PC-9 (cell line): Measurements from ENCODE around the gene WDR26. TPM values are rescaled to one million over a fixed set of nuclear protein-coding genes. Genes with fewer than 3 reads are reported as not detected.

ENCODE experiments used
- BruUV-seq: library from RNA; stranded (reverse); fragments of 400-500 nt; replicated peaks from 2 replicates; lab custom pipeline; 2021; lab: Mats Ljungman, UMichigan
- CTCF ChIA-PET: fragments of 300-600 bp; sonication (Branson Sonifier 250); formaldehyde crosslinking; loops from one replicate; lab custom pipeline; 2022; ENCODE audit warnings: antibody characterized with exemption; lab: Charles Lee
- POLR2A ChIA-PET: fragments of 300-600 bp; sonication (Branson Sonifier 250); formaldehyde crosslinking; loops from one replicate; lab custom pipeline; 2022; ENCODE audit warnings: antibody characterized with exemption; ENCODE audit not compliant: unreplicated experiment; lab: Charles Lee
- DNase-seq, 2 experiments: peaks; one replicate each; pipeline versions ENCODE4 v3.0.0 to v3.0.0-alpha.2; 2015 to 2022; ENCODE audit warnings: mixed read lengths in 1 of 2
- H2AFZ ChIP-seq: fragments of 200-600 bp; sonication (generic); 2 replicates; pipeline ENCODE4 v1.8.1; 2017; ENCODE audit warnings: antibody characterized with exemption
- H3F3A ChIP-seq: fragments of 200-600 bp; sonication (generic); 2 replicates; pipeline ENCODE4 v1.8.1; 2017; ENCODE audit warnings: antibody characterized with exemption, mild to moderate bottlenecking, low read depth; ENCODE audit not compliant: insufficient read depth
- H3K27ac ChIP-seq: fragments of 200-600 bp; sonication (generic); 2 replicates; pipeline ENCODE4 v1.6.1; 2016; ENCODE audit warnings: mixed run types
- H3K27me3 ChIP-seq: fragments of 200-600 bp; sonication (generic); 2 replicates; pipeline ENCODE4 v1.6.1; 2016; ENCODE audit warnings: low read depth, mixed run types; ENCODE audit not compliant: insufficient read depth
- H3K36me3 ChIP-seq: fragments of 200-600 bp; sonication (generic); 2 replicates; pipeline ENCODE4 v1.6.1; 2016; ENCODE audit warnings: low read depth, mixed run types
- H3K4me1 ChIP-seq: fragments of 200-600 bp; sonication (generic); replicated peaks from 2 replicates; pipeline ENCODE4 v1.6.1; 2016; ENCODE audit warnings: mixed run types; ENCODE audit not compliant: insufficient read depth
- H3K4me2 ChIP-seq: fragments of 200-600 bp; sonication (generic); 2 replicates; pipeline ENCODE4 v1.6.1; 2017; ENCODE audit warnings: mixed run types
- H3K4me3 ChIP-seq: fragments of 200-600 bp; sonication (generic); 2 replicates; pipeline ENCODE4 v1.6.1; 2016; ENCODE audit warnings: mixed run types
- H3K79me2 ChIP-seq: fragments of 200-600 bp; sonication (generic); 2 replicates; pipeline ENCODE4 v1.6.1; 2017; ENCODE audit warnings: low read depth, mixed run types
- H3K9me2 ChIP-seq: fragments of 200-600 bp; sonication (generic); 2 replicates; pipeline ENCODE4 v1.8.1; 2017; ENCODE audit warnings: mild to moderate bottlenecking; ENCODE audit not compliant: insufficient read depth
- H3K9me3 ChIP-seq: fragments of 200-600 bp; sonication (generic); 2 replicates; pipeline ENCODE4 v1.8.1; 2016; ENCODE audit warnings: low read depth; ENCODE audit not compliant: insufficient read depth
- H4K20me1 ChIP-seq: fragments of 200-600 bp; sonication (generic); 2 replicates; pipeline ENCODE4 v1.8.1; 2017; ENCODE audit not compliant: insufficient read depth
- CTCF ChIP-seq: fragments of 200-600 bp; sonication (generic); conservative IDR thresholded peaks from 2 replicates; pipeline ENCODE4 v1.6.1; 2017; ENCODE audit warnings: mixed run types, antibody characterized with exemption, mild to moderate bottlenecking, moderate library complexity
- EZH2 ChIP-seq: fragments of 200-600 bp; sonication (generic); IDR thresholded peaks from 2 replicates; pipeline ENCODE4 v1.8.0; 2017; ENCODE audit warnings: antibody characterized with exemption, low read depth
- intact Hi-C: fragments of 100-400 bp; cut with micrococcal nuclease; formaldehyde crosslinking; loops from one replicate; pipeline ENCODE4 v1.10.0; 2022; ENCODE audit not compliant: unreplicated experiment
- total RNA-seq: library from RNA; stranded (reverse); gene quantifications from 2 replicates; pipeline ENCODE4 v1.2.3, GENCODE V29; 2021

The WDR26 gene
- total RNA-seq, 1 experiment from 2014 or later, result 88.9 TPM

GRCh38 chr1:224454402-224455055 lies 19.9 kb upstream of the WDR26 start:
- peak; percentile 81 to 98 for DNase-seq
- BruUV-seq, result TSS peak; percentile 60
- Histone ChIP-seq H3K79me2 (peaks cover 5% of the 10 kb centered on the region; the same call in 1 of the 2 replicates), H3F3A (peaks cover 34% of the 10 kb centered on the region), H3K27ac (peak overlapping the region; percentile 88), H2AFZ (no peak overlapping the region), H3K4me1 (peaks cover 45% of the 10 kb centered on the region), H3K36me3 (no peaks in the 10 kb centered on the region), H3K27me3 (no peaks in the 10 kb centered on the region), H3K9me2 (no peaks in the 10 kb centered on the region), H4K20me1 (0 out of 2 replicates have a peak, but pooled peaks cover 4% of the 10 kb centered on the region), H3K4me3 (peak overlapping the region; percentile 39; the same call in 1 of the 2 replicates), H3K4me2 (peak overlapping the region; percentile 80), H3K9me3 (no peaks in the 10 kb centered on the region)
- intact Hi-C loops, result loop anchor here (1.0 kb wide), 2 partner anchors 18 to 49 kb away; no protein-coding TSS in a partner anchor
- ChIA-PET CTCF (interaction anchor here (0.6 to 0.7 kb wide), 5 partner anchors 46 to 404 kb away, joined by 3 to 14 read pairs (median 5); no protein-coding TSS in a partner anchor), POLR2A (interaction anchor here (0.5 to 1.2 kb wide), 8 partner anchors 20 to 1314 kb away, joined by 3 to 13 read pairs (median 5); partner anchors contain the start of gene WDR26)
- TF ChIP-seq EZH2 (no peak), CTCF (no peak)

GRCh38 chr1:224450561-224451350 lies 16.2 kb upstream of the WDR26 start:
- intact Hi-C loops, result no loop called here
- CTCF ChIA-PET, result no interaction called here
- H3F3A ChIP-seq, result peaks cover 27% of the 10 kb centered on the region
- H3K4me1 ChIP-seq, result peaks cover 28% of the 10 kb centered on the region
- TF ChIP-seq CTCF (no peak), EZH2 (no peak)
- no peak overlapping the region for H3K4me3 ChIP-seq
- POLR2A ChIA-PET, result no interaction called here
- no peaks in the 10 kb centered on the region for H3K9me3 ChIP-seq
- H3K27me3 ChIP-seq, result no peaks in the 10 kb centered on the region
- H3K36me3 ChIP-seq, result no peaks in the 10 kb centered on the region
- peaks cover under 1% of the 10 kb centered on the region; the same call in 1 of the 2 replicates for H3K79me2 ChIP-seq
- H2AFZ ChIP-seq, result no peak overlapping the region
- H3K9me2 ChIP-seq, result no peaks in the 10 kb centered on the region
- H4K20me1 ChIP-seq, result 0 out of 2 replicates have a peak, but pooled peaks cover 4% of the 10 kb centered on the region
- H3K4me2 ChIP-seq, result no peak overlapping the region
- no TSS peak for BruUV-seq
- H3K27ac ChIP-seq, result no peak overlapping the region; the same call in 1 of the 2 replicates
- DNase-seq, result no peak

- 0 out of 2 replicates have a peak, but pooled peaks cover 4% of the 10 kb centered on the region for H4K20me1 ChIP-seq
- H3K79me2 ChIP-seq, result no peaks in the 10 kb centered on the region; the same call in 1 of the 2 replicates
- no peaks in the 10 kb centered on the region for H3K9me3 ChIP-seq
- ChIA-PET CTCF (no interaction called here), POLR2A (interaction anchor here (0.6 kb wide), 1 partner anchor 55 kb away, joined by 4 read pairs; no protein-coding TSS in a partner anchor)
- no peaks in the 10 kb centered on the region for H3K27me3 ChIP-seq
- no peak for DNase-seq
- H3K36me3 ChIP-seq, result no peaks in the 10 kb centered on the region
- no peak overlapping the region for H3K27ac ChIP-seq
- no peak overlapping the region for H3K4me3 ChIP-seq
- peaks cover 21% of the 10 kb centered on the region for H3F3A ChIP-seq
- intact Hi-C loops, result no loop called here
- peaks cover 22% of the 10 kb centered on the region for H3K4me1 ChIP-seq
- no peaks in the 10 kb centered on the region for H3K9me2 ChIP-seq
- BruUV-seq, result no TSS peak
- H2AFZ ChIP-seq, result no peak overlapping the region
- TF ChIP-seq CTCF, result no peak
- no peak for TF ChIP-seq EZH2
- H3K4me2 ChIP-seq, result no peak overlapping the region
Observed at GRCh38 chr1:224450159-224450558, 15.6 kb upstream of the WDR26 start.
